Neural cell (in vitro differentiated cells): ENCODE data around the gene SULF2. TPM values are rescaled to one million over a fixed set of nuclear protein-coding genes. Genes with fewer than 3 reads are reported as not detected.

Experiments used
- H2AFZ ChIP-seq: fragments of 200-600, 300-800 bp; sonication (generic), shearing (Covaris generic); 2 replicates; pipeline ENCODE4 v1.6.0; 2014; ENCODE audit warnings: low read depth, mild to moderate bottlenecking, antibody characterized with exemption, low read length, moderate library complexity
- H3F3A ChIP-seq: fragments of 200-600 bp; shearing (Covaris generic); 2 replicates; pipeline ENCODE4 v1.6.1; 2016; ENCODE audit warnings: mild to moderate bottlenecking, moderate library complexity, mixed read lengths, antibody characterized with exemption, low read length; ENCODE audit not compliant: insufficient read depth, poor library complexity, severe bottlenecking
- H3K27ac ChIP-seq: fragments of 200-600, 300-800 bp; sonication (generic), shearing (Covaris generic); 2 replicates; pipeline ENCODE4 v1.5.1; 2014; ENCODE audit warnings: mild to moderate bottlenecking, low read length, moderate library complexity
- H3K27me3 ChIP-seq: fragments of 300-800, 200-600 bp; sonication (generic), shearing (Covaris generic); 2 replicates; pipeline ENCODE4 v1.6.0; 2014; ENCODE audit warnings: mild to moderate bottlenecking, low read depth, low read length, moderate library complexity; ENCODE audit not compliant: insufficient read depth
- H3K36me3 ChIP-seq: fragments of 300-800, 200-600 bp; sonication (generic), shearing (Covaris generic); 2 replicates; pipeline ENCODE4 v1.5.1; 2014; ENCODE audit warnings: mild to moderate bottlenecking, antibody characterized with exemption, low read length, moderate library complexity; ENCODE audit not compliant: insufficient read depth
- H3K4me2 ChIP-seq: fragments of 300-800, 200-600 bp; sonication (generic), shearing (Covaris generic); 2 replicates; pipeline ENCODE4 v1.6.0; 2014; ENCODE audit warnings: mild to moderate bottlenecking, low read length
- H3K4me3 ChIP-seq: fragments of 300-800, 200-600 bp; sonication (generic), shearing (Covaris generic); 2 replicates; pipeline ENCODE4 v1.5.1; 2014; ENCODE audit warnings: mild to moderate bottlenecking, low read length, moderate library complexity
- H3K79me2 ChIP-seq: fragments of 200-600 bp; shearing (Covaris generic); replicated peaks from 2 replicates; pipeline ENCODE4 v1.6.0; 2014; ENCODE audit warnings: mild to moderate bottlenecking, low read length, moderate library complexity; ENCODE audit not compliant: insufficient read depth
- H3K9ac ChIP-seq: fragments of 300-800, 200-600 bp; sonication (generic), shearing (Covaris generic); 2 replicates; pipeline ENCODE4 v1.6.1; 2016; ENCODE audit warnings: mild to moderate bottlenecking, low read length, mixed read lengths
- H3K9me2 ChIP-seq: fragments of 200-600 bp; shearing (Covaris generic); 2 replicates; pipeline ENCODE4 v1.6.1; 2016; ENCODE audit warnings: mild to moderate bottlenecking, low read length, mixed read lengths; ENCODE audit not compliant: insufficient read depth
- H3K9me3 ChIP-seq: fragments of 200-600, 300-800 bp; sonication (generic), shearing (Covaris generic); 2 replicates; pipeline ENCODE4 v1.6.1; 2016; ENCODE audit warnings: mild to moderate bottlenecking, mixed run types, low read length, moderate library complexity, mixed read lengths
- H4K20me1 ChIP-seq: fragments of 200-600 bp; shearing (Covaris generic); 2 replicates; pipeline ENCODE4 v1.6.1; 2016; ENCODE audit warnings: mild to moderate bottlenecking, mixed run types; ENCODE audit not compliant: insufficient read depth
- EP300 ChIP-seq: fragments of 450-650 bp; conservative IDR thresholded peaks from 2 replicates; pipeline ENCODE4 v1.6.1; 2014; ENCODE audit warnings: antibody characterized with exemption, mild to moderate bottlenecking, moderate library complexity; ENCODE audit not compliant: poor library complexity, severe bottlenecking
- EZH2 ChIP-seq: fragments of 200-600, 300-800 bp; shearing (Covaris generic), sonication (generic); IDR thresholded peaks from 2 replicates; pipeline ENCODE4 v1.6.1; 2014; ENCODE audit warnings: antibody characterized with exemption, low read length, borderline replicate concordance, mild to moderate bottlenecking; ENCODE audit not compliant: insufficient read depth, poor library complexity, severe bottlenecking
- MXI1 ChIP-seq: fragments of 450-650 bp; conservative IDR thresholded peaks from 2 replicates; pipeline ENCODE4 v1.6.1; 2014; ENCODE audit warnings: antibody characterized with exemption, mild to moderate bottlenecking; ENCODE audit not compliant: poor library complexity, severe bottlenecking
- POLR2AphosphoS5 ChIP-seq: IDR thresholded peaks from 2 replicates; pipeline ENCODE4 v1.6.1; 2012
- RAD21 ChIP-seq: fragments of 450-650 bp; conservative IDR thresholded peaks from 2 replicates; pipeline ENCODE4 v1.6.1; 2014; ENCODE audit warnings: antibody characterized with exemption, mild to moderate bottlenecking, moderate library complexity
- REST ChIP-seq: IDR thresholded peaks from 2 replicates; pipeline ENCODE4 v1.6.1; 2012; ENCODE audit warnings: borderline replicate concordance
- SMC3 ChIP-seq: fragments of 450-650 bp; conservative IDR thresholded peaks from 2 replicates; pipeline ENCODE4 v1.6.1; 2014; ENCODE audit warnings: antibody characterized with exemption, mild to moderate bottlenecking, moderate library complexity; ENCODE audit not compliant: poor library complexity
- TAF1 ChIP-seq: IDR thresholded peaks from 2 replicates; pipeline ENCODE4 v1.6.1; 2012; ENCODE audit warnings: low read depth
- polyA plus RNA-seq: library from polyadenylated mRNA; depleted of rRNA; stranded (reverse); fragments of >200 nt; gene quantifications from 2 replicates; pipeline ENCODE4 v1.2.3, GENCODE V29; 2014
- TF ChIP-seq, protein P1 (sequence below): fragments of 450-650 bp; IDR thresholded peaks from 2 replicates; pipeline ENCODE4 v1.5.1; 2014; ENCODE audit warnings: antibody characterized with exemption, mild to moderate bottlenecking, moderate library complexity; ENCODE audit not compliant: poor library complexity, severe bottlenecking

Gene SULF2
- polyA plus RNA-seq, 1 donor from 2014 or later, result 30.0 TPM

GRCh38 chr20:47777220-47777619 is 8.1 kb downstream of the SULF2 start:
- H3K27me3 ChIP-seq, result peaks cover 29% of the 10 kb centered on the region
- no peaks in the 10 kb centered on the region for H4K20me1 ChIP-seq
- no peaks in the 10 kb centered on the region for H3K9me2 ChIP-seq
- H3K9me3 ChIP-seq, result no peaks in the 10 kb centered on the region
- no peak overlapping the region for H2AFZ ChIP-seq
- no peaks in the 10 kb centered on the region for H3F3A ChIP-seq
- no peaks in the 10 kb centered on the region for H3K36me3 ChIP-seq
- H3K9ac ChIP-seq, result no peak overlapping the region
- H3K4me3 ChIP-seq, result no peak overlapping the region
- no peaks in the 10 kb centered on the region for H3K79me2 ChIP-seq
- H3K4me2 ChIP-seq, result no peak overlapping the region
- H3K27ac ChIP-seq, result no peak overlapping the region
- TF ChIP-seq TAF1 (no peak), EP300 (no peak), MXI1 (no peak), RAD21 (no peak), SMC3 (no peak), POLR2AphosphoS5 (no peak), REST (no peak), EZH2 (no peak)
- TF ChIP-seq, protein P1, sequence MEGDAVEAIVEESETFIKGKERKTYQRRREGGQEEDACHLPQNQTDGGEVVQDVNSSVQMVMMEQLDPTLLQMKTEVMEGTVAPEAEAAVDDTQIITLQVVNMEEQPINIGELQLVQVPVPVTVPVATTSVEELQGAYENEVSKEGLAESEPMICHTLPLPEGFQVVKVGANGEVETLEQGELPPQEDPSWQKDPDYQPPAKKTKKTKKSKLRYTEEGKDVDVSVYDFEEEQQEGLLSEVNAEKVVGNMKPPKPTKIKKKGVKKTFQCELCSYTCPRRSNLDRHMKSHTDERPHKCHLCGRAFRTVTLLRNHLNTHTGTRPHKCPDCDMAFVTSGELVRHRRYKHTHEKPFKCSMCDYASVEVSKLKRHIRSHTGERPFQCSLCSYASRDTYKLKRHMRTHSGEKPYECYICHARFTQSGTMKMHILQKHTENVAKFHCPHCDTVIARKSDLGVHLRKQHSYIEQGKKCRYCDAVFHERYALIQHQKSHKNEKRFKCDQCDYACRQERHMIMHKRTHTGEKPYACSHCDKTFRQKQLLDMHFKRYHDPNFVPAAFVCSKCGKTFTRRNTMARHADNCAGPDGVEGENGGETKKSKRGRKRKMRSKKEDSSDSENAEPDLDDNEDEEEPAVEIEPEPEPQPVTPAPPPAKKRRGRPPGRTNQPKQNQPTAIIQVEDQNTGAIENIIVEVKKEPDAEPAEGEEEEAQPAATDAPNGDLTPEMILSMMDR, result no peak

- no peaks in the 10 kb centered on the region for H3K79me2 ChIP-seq
- no peak overlapping the region for H2AFZ ChIP-seq
- H3K9ac ChIP-seq, result no peak overlapping the region
- H3K36me3 ChIP-seq, result no peaks in the 10 kb centered on the region
- no peaks in the 10 kb centered on the region for H3K9me3 ChIP-seq
- peaks cover 26% of the 10 kb centered on the region for H3K27me3 ChIP-seq
- no peak overlapping the region for H3K4me3 ChIP-seq
- H3K27ac ChIP-seq, result no peak overlapping the region
- no peaks in the 10 kb centered on the region for H4K20me1 ChIP-seq
- no peaks in the 10 kb centered on the region for H3K9me2 ChIP-seq
- no peaks in the 10 kb centered on the region for H3F3A ChIP-seq
- TF ChIP-seq TAF1 (no peak), POLR2AphosphoS5 (no peak), EP300 (no peak), MXI1 (no peak), SMC3 (no peak), RAD21 (no peak), REST (no peak), EZH2 (no peak)
- TF ChIP-seq, protein P1, result no peak
- H3K4me2 ChIP-seq, result no peak overlapping the region
These were observed 8.6 kb downstream of the SULF2 start for GRCh38 chr20:47776639-47777038.
